Testis (tissue), 2 donors: ENCODE data around the gene FBXO31.

Experiments used
- POLR2A ChIP-seq: fragments of 450-650 bp; IDR thresholded peaks from one replicate; pipeline ENCODE4 v1.6.1; 2017; ENCODE audit warnings: antibody characterized with exemption, mild to moderate bottlenecking, moderate library complexity
- TF ChIP-seq, protein P1 (sequence below), 3 experiments: fragments of 450-650 bp in 2 of 3; fragments of 200-600 bp in 1 of 3; sonication (generic) in 1 of 3; IDR thresholded peaks; one replicate each; pipeline ENCODE4 v1.5.1; 2016 to 2019; ENCODE audit warnings: antibody characterized with exemption in 3 of 3, mild to moderate bottlenecking in 2 of 3, moderate library complexity in 1 of 3

DNA sequence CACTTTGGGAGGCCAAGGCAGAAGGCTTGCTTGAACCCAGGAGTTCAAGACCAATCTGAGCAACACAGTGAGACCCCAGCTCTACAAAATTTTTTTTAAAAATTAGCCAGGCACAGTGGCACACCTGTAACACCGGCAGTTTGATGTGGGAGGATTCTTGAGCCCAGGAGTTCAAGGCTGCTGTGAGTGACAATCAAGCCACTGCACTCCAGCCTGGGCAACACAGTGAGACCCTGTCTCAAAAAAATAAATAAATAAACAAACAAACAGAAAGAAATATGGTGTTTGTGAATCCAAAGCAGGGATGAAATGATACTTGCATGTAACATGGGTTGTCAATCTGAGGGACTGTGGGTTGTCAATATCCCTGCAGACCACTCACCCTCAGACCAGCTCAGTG, 16.6 kb downstream of the FBXO31 start:
- TF ChIP-seq POLR2A, result no peak
- TF ChIP-seq, protein P1, sequence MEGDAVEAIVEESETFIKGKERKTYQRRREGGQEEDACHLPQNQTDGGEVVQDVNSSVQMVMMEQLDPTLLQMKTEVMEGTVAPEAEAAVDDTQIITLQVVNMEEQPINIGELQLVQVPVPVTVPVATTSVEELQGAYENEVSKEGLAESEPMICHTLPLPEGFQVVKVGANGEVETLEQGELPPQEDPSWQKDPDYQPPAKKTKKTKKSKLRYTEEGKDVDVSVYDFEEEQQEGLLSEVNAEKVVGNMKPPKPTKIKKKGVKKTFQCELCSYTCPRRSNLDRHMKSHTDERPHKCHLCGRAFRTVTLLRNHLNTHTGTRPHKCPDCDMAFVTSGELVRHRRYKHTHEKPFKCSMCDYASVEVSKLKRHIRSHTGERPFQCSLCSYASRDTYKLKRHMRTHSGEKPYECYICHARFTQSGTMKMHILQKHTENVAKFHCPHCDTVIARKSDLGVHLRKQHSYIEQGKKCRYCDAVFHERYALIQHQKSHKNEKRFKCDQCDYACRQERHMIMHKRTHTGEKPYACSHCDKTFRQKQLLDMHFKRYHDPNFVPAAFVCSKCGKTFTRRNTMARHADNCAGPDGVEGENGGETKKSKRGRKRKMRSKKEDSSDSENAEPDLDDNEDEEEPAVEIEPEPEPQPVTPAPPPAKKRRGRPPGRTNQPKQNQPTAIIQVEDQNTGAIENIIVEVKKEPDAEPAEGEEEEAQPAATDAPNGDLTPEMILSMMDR (IDR thresholded peaks at IDR 0.05), result no peak
